ENCODE measurements around the gene SLF2. TPM values are rescaled to one million over a fixed set of nuclear protein-coding genes. Genes with fewer than 3 reads are reported as not detected.

Gene SLF2
- total and polyA plus RNA-seq, 2 of the 13 experiments (the other 11 are each of a cell fraction or from before 2014, with no cell fraction given), result 12.2 to 48.1 TPM

DNA sequence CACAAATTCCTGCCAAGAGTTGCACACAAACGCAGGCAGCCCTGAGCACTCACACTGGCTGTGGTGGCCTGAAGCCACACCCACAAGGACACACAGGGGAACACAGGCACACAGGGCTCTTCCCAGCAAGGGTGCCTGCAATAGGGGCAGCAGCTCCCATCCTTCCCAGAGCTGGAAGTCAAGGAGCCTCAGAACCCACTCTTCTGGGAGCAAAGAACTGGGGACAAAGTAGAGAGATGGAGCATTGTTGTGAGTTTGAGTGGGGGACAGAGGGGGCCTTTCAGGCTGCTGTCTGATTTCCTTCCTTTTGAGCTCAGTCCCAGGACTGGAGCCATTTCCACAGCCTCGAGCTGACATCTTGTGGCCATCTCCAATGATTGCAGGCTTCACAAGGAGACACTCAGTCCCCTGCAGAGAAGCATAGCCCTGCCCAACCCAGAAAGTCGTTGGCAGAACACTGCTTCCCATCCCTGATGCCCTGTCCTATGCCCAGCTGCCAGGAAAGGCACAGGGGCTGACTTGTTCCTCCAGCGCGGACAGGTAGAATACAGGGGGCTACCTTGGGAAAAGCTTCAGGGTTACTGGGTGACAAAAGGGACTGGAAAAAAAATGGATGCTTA lies 34.4 kb upstream of the SLF2 start (continued):
- TF ChIP-seq EZH2 (conservative IDR thresholded peaks at IDR 0.05; ENCODE audit: low read depth, low read length), result no peak
- TF ChIP-seq, protein P1, sequence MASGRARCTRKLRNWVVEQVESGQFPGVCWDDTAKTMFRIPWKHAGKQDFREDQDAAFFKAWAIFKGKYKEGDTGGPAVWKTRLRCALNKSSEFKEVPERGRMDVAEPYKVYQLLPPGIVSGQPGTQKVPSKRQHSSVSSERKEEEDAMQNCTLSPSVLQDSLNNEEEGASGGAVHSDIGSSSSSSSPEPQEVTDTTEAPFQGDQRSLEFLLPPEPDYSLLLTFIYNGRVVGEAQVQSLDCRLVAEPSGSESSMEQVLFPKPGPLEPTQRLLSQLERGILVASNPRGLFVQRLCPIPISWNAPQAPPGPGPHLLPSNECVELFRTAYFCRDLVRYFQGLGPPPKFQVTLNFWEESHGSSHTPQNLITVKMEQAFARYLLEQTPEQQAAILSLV (CRISPR knock-in tag; IDR thresholded peaks at IDR 0.05; ENCODE audit: borderline replicate concordance), result peak; percentile 79; the same call in 1 of the 2 replicates
- peak; percentile 46; the same call in 1 of the 2 replicates for TF ChIP-seq ETV5 (CRISPR knock-in tag; IDR thresholded peaks at IDR 0.05; ENCODE audit: borderline replicate concordance)
- no peak for TF ChIP-seq ZNF543 (CRISPR knock-in tag; IDR thresholded peaks at IDR 0.05)
- TF ChIP-seq, protein P2, sequence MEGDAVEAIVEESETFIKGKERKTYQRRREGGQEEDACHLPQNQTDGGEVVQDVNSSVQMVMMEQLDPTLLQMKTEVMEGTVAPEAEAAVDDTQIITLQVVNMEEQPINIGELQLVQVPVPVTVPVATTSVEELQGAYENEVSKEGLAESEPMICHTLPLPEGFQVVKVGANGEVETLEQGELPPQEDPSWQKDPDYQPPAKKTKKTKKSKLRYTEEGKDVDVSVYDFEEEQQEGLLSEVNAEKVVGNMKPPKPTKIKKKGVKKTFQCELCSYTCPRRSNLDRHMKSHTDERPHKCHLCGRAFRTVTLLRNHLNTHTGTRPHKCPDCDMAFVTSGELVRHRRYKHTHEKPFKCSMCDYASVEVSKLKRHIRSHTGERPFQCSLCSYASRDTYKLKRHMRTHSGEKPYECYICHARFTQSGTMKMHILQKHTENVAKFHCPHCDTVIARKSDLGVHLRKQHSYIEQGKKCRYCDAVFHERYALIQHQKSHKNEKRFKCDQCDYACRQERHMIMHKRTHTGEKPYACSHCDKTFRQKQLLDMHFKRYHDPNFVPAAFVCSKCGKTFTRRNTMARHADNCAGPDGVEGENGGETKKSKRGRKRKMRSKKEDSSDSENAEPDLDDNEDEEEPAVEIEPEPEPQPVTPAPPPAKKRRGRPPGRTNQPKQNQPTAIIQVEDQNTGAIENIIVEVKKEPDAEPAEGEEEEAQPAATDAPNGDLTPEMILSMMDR (CRISPR knock-in tag; IDR thresholded peaks at IDR 0.05), result peak; percentile 96
- TF ChIP-seq, protein P3, sequence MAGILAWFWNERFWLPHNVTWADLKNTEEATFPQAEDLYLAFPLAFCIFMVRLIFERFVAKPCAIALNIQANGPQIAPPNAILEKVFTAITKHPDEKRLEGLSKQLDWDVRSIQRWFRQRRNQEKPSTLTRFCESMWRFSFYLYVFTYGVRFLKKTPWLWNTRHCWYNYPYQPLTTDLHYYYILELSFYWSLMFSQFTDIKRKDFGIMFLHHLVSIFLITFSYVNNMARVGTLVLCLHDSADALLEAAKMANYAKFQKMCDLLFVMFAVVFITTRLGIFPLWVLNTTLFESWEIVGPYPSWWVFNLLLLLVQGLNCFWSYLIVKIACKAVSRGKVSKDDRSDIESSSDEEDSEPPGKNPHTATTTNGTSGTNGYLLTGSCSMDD (CRISPR knock-in tag; IDR thresholded peaks at IDR 0.05), result no peak
- no peak for TF ChIP-seq SMYD3 (CRISPR knock-in tag; IDR thresholded peaks at IDR 0.05)
- TF ChIP-seq TAF1 (CRISPR knock-in tag; IDR thresholded peaks at IDR 0.05), result 0 out of 2 replicates have a peak, but pooled peaks have one; percentile 20
- peak; percentile 39; the same call in 1 of the 2 replicates for TF ChIP-seq ZNF331 (CRISPR knock-in tag; IDR thresholded peaks at IDR 0.05)
- TF ChIP-seq, protein P4, sequence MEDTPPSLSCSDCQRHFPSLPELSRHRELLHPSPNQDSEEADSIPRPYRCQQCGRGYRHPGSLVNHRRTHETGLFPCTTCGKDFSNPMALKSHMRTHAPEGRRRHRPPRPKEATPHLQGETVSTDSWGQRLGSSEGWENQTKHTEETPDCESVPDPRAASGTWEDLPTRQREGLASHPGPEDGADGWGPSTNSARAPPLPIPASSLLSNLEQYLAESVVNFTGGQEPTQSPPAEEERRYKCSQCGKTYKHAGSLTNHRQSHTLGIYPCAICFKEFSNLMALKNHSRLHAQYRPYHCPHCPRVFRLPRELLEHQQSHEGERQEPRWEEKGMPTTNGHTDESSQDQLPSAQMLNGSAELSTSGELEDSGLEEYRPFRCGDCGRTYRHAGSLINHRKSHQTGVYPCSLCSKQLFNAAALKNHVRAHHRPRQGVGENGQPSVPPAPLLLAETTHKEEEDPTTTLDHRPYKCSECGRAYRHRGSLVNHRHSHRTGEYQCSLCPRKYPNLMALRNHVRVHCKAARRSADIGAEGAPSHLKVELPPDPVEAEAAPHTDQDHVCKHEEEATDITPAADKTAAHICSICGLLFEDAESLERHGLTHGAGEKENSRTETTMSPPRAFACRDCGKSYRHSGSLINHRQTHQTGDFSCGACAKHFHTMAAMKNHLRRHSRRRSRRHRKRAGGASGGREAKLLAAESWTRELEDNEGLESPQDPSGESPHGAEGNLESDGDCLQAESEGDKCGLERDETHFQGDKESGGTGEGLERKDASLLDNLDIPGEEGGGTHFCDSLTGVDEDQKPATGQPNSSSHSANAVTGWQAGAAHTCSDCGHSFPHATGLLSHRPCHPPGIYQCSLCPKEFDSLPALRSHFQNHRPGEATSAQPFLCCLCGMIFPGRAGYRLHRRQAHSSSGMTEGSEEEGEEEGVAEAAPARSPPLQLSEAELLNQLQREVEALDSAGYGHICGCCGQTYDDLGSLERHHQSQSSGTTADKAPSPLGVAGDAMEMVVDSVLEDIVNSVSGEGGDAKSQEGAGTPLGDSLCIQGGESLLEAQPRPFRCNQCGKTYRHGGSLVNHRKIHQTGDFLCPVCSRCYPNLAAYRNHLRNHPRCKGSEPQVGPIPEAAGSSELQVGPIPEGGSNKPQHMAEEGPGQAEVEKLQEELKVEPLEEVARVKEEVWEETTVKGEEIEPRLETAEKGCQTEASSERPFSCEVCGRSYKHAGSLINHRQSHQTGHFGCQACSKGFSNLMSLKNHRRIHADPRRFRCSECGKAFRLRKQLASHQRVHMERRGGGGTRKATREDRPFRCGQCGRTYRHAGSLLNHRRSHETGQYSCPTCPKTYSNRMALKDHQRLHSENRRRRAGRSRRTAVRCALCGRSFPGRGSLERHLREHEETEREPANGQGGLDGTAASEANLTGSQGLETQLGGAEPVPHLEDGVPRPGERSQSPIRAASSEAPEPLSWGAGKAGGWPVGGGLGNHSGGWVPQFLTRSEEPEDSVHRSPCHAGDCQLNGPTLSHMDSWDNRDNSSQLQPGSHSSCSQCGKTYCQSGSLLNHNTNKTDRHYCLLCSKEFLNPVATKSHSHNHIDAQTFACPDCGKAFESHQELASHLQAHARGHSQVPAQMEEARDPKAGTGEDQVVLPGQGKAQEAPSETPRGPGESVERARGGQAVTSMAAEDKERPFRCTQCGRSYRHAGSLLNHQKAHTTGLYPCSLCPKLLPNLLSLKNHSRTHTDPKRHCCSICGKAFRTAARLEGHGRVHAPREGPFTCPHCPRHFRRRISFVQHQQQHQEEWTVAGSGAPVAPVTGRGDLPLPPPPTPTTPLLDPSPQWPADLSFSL (CRISPR knock-in tag; IDR thresholded peaks at IDR 0.05), result peak; percentile 84
- peak; percentile 28; the same call in 1 of the 2 replicates for TF ChIP-seq NCOR1 (IDR thresholded peaks at IDR 0.05; ENCODE audit: borderline replicate concordance, low read length)
- no peak for TF ChIP-seq ZNF484 (CRISPR knock-in tag; IDR thresholded peaks at IDR 0.05; ENCODE audit: borderline replicate concordance, low read depth)
- TF ChIP-seq ZNF124 (CRISPR knock-in tag; IDR thresholded peaks at IDR 0.05), result no peak
- TF ChIP-seq TRIM24 (CRISPR knock-in tag; IDR thresholded peaks at IDR 0.05), result no peak
- TF ChIP-seq ZNF766 (CRISPR knock-in tag; IDR thresholded peaks at IDR 0.05; ENCODE audit: borderline replicate concordance), result no peak
- TF ChIP-seq, protein P5, sequence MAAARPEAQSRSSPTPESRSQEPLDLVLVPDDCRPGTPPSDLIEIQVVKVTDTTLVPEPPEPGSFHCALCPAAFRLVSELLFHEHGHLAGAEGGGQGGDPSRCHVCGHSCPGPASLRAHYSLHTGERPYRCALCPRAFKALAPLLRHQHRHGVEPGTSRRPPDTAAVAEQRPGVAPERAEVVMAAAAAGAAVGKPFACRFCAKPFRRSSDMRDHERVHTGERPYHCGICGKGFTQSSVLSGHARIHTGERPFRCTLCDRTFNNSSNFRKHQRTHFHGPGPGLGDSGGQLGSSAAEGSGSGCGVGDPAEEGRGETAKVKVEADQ (CRISPR knock-in tag; IDR thresholded peaks at IDR 0.05; ENCODE audit: borderline replicate concordance), result no peak

Measured in HepG2 (cell line).